Measurements from ENCODE around the gene TSHZ2.

TSHZ2 gene

DNA sequence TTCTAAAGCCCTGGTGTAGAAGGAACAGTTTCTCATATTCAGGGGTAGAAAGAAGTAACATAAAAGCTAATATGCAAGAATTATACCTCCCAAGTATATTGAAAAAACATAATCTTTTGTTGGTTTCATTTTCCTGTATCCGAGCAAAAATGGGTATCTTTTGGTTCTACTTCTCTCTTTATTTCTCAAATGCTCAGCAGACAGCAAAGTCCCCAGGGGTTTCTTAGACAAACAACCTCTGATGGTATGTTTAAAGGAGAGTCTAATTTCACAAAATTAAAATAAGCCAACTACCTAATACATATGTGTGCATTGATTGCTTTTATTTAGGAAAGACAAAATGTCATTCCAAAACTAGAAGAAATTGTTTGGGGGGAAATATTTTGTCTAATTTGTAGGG is 131.0 kb downstream of the TSHZ2 start:
- H3K79me2 ChIP-seq (ENCODE audit: insufficient read depth, low read depth) = no peaks in the 10 kb centered on the region
- TF ChIP-seq, protein P1, sequence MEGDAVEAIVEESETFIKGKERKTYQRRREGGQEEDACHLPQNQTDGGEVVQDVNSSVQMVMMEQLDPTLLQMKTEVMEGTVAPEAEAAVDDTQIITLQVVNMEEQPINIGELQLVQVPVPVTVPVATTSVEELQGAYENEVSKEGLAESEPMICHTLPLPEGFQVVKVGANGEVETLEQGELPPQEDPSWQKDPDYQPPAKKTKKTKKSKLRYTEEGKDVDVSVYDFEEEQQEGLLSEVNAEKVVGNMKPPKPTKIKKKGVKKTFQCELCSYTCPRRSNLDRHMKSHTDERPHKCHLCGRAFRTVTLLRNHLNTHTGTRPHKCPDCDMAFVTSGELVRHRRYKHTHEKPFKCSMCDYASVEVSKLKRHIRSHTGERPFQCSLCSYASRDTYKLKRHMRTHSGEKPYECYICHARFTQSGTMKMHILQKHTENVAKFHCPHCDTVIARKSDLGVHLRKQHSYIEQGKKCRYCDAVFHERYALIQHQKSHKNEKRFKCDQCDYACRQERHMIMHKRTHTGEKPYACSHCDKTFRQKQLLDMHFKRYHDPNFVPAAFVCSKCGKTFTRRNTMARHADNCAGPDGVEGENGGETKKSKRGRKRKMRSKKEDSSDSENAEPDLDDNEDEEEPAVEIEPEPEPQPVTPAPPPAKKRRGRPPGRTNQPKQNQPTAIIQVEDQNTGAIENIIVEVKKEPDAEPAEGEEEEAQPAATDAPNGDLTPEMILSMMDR (conservative IDR thresholded peaks at IDR 0.05; ENCODE audit: low read depth, low read length) = no peak
- no peak overlapping the region for H3K4me3 ChIP-seq (IDR thresholded peaks at IDR 0.05; ENCODE audit: insufficient read depth, low read depth, low read length)
- H3K9ac ChIP-seq = no peak overlapping the region
- H3K4me1 ChIP-seq (ENCODE audit: low read depth, poor library complexity, severe bottlenecking) = no peaks in the 10 kb centered on the region
- no peak overlapping the region for H2AFZ ChIP-seq (ENCODE audit: low read depth)
- no peaks in the 10 kb centered on the region for H3K27me3 ChIP-seq (ENCODE audit: insufficient read depth, low read depth)
- no peak overlapping the region for H3K4me2 ChIP-seq
- no peaks in the 10 kb centered on the region for H3K36me3 ChIP-seq (ENCODE audit: insufficient read depth)
- H4K20me1 ChIP-seq (ENCODE audit: insufficient read depth) = no peaks in the 10 kb centered on the region
- no peak overlapping the region for H3K27ac ChIP-seq

DNA sequence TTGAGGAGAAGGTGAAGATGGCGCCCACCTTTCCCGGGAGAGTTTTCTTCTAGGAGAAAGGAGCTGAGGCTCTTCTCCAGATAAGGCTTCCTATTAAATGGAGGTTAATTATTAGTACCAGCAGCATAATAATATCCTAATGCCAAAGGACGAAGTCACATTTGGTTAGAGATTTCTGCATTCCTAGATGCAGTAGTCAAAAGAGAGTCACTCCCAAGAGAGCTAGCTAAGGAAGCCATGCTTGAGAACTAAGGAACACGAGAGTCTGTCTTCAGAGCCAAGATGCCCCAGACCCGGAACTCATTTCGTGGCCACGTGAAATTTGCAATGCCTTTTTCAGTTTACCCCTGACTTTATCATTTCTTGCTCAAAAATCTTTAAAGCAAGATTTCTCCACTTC is 132.7 kb downstream of the TSHZ2 start:
- Histone ChIP-seq H3K27ac (no peak overlapping the region), H3K4me2 (no peak overlapping the region), H3K79me2 (ENCODE audit: insufficient read depth, low read depth) (no peaks in the 10 kb centered on the region), H3K36me3 (ENCODE audit: insufficient read depth) (no peaks in the 10 kb centered on the region), H3K27me3 (ENCODE audit: insufficient read depth, low read depth) (no peaks in the 10 kb centered on the region), H3K9ac (no peak overlapping the region), H3K4me3 (IDR thresholded peaks at IDR 0.05; ENCODE audit: insufficient read depth, low read depth, low read length) (no peak overlapping the region), H3K4me1 (ENCODE audit: low read depth, poor library complexity, severe bottlenecking) (no peaks in the 10 kb centered on the region), H4K20me1 (ENCODE audit: insufficient read depth) (no peaks in the 10 kb centered on the region), H2AFZ (ENCODE audit: low read depth) (no peak overlapping the region)
- TF ChIP-seq, protein P1 (conservative IDR thresholded peaks at IDR 0.05; ENCODE audit: low read depth, low read length) = no peak

DNA sequence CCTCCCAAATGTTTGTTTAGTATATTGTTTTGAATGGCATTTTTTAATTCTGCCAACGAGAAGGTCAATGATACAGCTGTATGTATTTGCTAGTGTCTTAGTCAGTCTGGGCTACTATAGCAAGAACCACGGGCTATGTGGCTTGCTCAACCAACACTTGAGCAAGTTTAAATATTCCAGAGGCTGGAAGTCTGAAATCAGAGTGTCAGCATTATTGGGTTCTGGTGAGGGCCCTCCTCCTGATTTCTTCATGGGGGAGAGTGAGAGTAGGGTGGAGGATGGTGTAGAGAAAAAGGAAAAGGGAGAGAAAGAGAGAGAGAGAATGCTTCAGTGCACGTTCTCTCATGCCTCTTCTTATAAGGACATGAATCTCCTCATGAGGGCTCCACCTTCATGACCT is 144.6 kb downstream of the TSHZ2 start:
- H2AFZ ChIP-seq (ENCODE audit: low read depth) = no peak overlapping the region
- H3K4me1 ChIP-seq (ENCODE audit: low read depth, poor library complexity, severe bottlenecking) = no peaks in the 10 kb centered on the region
- no peak overlapping the region for H3K4me3 ChIP-seq (IDR thresholded peaks at IDR 0.05; ENCODE audit: insufficient read depth, low read depth, low read length)
- H3K27ac ChIP-seq = no peak overlapping the region
- no peak overlapping the region for H3K9ac ChIP-seq
- no peaks in the 10 kb centered on the region for H3K36me3 ChIP-seq (ENCODE audit: insufficient read depth)
- TF ChIP-seq, protein P1 (conservative IDR thresholded peaks at IDR 0.05; ENCODE audit: low read depth, low read length) = no peak
- no peaks in the 10 kb centered on the region for H3K79me2 ChIP-seq (ENCODE audit: insufficient read depth, low read depth)
- H3K27me3 ChIP-seq (ENCODE audit: insufficient read depth, low read depth) = no peaks in the 10 kb centered on the region
- no peaks in the 10 kb centered on the region for H4K20me1 ChIP-seq (ENCODE audit: insufficient read depth)
- no peak overlapping the region for H3K4me2 ChIP-seq

DNA sequence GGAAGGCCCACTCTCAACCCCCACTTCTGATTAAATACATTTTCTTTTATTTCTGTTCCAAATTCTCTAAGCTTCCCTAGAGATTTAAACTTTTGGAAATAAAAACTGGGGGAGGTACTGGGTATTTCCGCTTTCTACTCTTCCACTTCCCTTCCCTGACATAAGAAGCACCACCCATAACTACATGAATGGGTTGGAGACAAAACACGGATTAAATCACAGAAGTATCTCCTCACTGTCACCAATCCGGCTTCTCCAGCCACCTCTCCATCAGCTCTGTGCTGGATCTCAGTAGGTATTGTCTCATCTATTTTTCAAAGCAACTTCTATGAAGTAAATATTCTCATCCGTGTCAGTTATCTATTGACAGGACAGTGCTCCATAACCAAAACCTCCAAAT is 150.7 kb downstream of the TSHZ2 start:
- Histone ChIP-seq H2AFZ (ENCODE audit: low read depth) (no peak overlapping the region), H3K36me3 (ENCODE audit: insufficient read depth) (no peaks in the 10 kb centered on the region), H3K9ac (no peak overlapping the region), H3K4me1 (ENCODE audit: low read depth, poor library complexity, severe bottlenecking) (no peaks in the 10 kb centered on the region), H3K4me3 (IDR thresholded peaks at IDR 0.05; ENCODE audit: insufficient read depth, low read depth, low read length) (no peak overlapping the region), H3K4me2 (no peak overlapping the region), H4K20me1 (ENCODE audit: insufficient read depth) (no peaks in the 10 kb centered on the region), H3K27me3 (ENCODE audit: insufficient read depth, low read depth) (no peaks in the 10 kb centered on the region), H3K79me2 (ENCODE audit: insufficient read depth, low read depth) (no peaks in the 10 kb centered on the region), H3K27ac (no peak overlapping the region)
- TF ChIP-seq, protein P1 (conservative IDR thresholded peaks at IDR 0.05; ENCODE audit: low read depth, low read length) = no peak
